Measurements from ENCODE around the gene PNLDC1.
"Not testable (repeated sequence)": the region's sequence is repeated elsewhere in the genome, so short reads cannot be mapped to it uniquely, and the experiment has no call there.

Gene PNLDC1

GRCh38 chr6:159788276-159788675 is 11.8 kb upstream of the PNLDC1 start:
- DNase-seq (ENCODE audit: low read depth): no peak

- DNase-seq (ENCODE audit: low read depth): peak; percentile 13
These were observed 11.2 kb upstream of the PNLDC1 start for GRCh38 chr6:159788753-159789376.

- peak; percentile 96 for DNase-seq (ENCODE audit: low read depth)
These were observed 10.5 kb upstream of the PNLDC1 start, which contains the start of gene TCP1 for GRCh38 chr6:159789377-159790148. Gene TCP1 (minus strand): TSS chr6:159789602. CDS start chr6:159789468, 134 bp downstream.

- peak; percentile 47 for DNase-seq (ENCODE audit: low read depth)
These were observed 9.7 kb upstream of the PNLDC1 start, which contains the start of gene MRPL18 for GRCh38 chr6:159790149-159790955. Gene MRPL18 (plus strand): TSS chr6:159790467. CDS start chr6:159790588, 121 bp downstream.

- no peak for DNase-seq (ENCODE audit: low read depth)
These were observed 9.0 kb upstream of the PNLDC1 start for GRCh38 chr6:159790956-159791598.

- not testable (repeated sequence) for DNase-seq (ENCODE audit: low read depth)
These were observed 5.1 kb upstream of the PNLDC1 start for GRCh38 chr6:159794976-159795375.

DNA sequence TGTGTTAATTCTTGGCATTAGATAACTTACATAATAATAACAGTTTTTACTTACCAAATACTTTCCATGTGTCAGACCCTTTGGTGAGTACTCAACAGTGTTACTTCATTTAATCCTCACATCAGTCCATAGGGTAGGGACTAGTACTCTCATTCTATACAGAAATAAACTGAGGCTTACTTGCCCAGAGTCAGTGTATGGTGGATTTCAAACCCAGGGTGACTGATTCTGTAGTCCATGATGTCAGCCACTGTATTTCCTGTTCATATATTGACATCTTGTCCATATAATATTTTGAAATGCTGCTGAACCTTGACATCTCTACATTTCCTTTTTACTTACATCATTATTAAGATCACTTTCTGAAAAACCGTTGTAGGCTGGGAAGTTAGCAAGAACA is 2.5 kb upstream of the PNLDC1 start:
- DNase-seq (ENCODE audit: low read depth): no peak

DNA sequence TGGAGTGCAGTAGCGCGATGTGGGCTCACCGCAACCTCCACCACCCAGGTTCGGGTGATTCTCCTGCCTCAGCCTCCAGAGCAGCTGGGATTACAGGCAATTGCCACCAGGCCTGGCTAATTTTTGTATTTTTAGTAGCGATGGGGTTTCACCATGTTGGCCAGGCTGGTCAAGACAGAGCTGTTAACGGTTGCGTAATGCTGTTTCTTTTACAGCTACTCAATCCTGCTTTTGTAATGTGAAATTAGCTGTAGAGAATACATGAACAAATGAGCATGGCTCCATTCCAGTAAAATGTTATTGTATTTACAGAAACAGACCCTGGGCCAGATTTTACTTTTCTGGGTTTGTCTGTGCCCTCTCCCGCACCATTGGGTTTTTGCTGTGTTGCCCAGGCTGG is 1.9 kb downstream of the PNLDC1 start:
- DNase-seq (ENCODE audit: low read depth): no peak

DNA sequence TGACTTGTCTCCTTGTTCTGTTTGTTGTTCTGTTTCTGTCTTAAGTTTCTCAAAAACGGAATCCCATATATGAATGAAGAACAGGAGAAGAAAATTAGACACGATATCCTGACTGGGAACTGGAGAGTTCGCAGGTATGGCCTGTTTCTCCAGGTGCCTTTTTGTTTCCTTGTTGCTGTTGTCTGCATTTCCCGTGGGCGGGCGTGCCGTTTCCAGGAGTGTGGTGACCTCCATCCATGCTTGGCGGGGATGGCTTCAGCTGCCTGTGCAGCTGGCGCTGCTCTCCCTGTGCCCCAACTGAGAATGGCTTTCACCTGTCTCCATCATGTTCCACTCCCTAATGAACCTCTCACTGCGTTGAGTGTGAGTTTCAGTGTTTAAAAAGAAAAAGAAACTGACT is 4.4 kb downstream of the PNLDC1 start:
- DNase-seq (ENCODE audit: low read depth): no peak

GRCh38 chr6:159805440-159806020 is 5.5 kb downstream of the PNLDC1 start:
- no peak for DNase-seq (ENCODE audit: low read depth)

GRCh38 chr6:159806021-159806458 is 6.0 kb downstream of the PNLDC1 start:
- no peak for DNase-seq (ENCODE audit: low read depth)

GRCh38 chr6:159807150-159807858 is 7.2 kb downstream of the PNLDC1 start:
- no peak for DNase-seq (ENCODE audit: low read depth)

DNA sequence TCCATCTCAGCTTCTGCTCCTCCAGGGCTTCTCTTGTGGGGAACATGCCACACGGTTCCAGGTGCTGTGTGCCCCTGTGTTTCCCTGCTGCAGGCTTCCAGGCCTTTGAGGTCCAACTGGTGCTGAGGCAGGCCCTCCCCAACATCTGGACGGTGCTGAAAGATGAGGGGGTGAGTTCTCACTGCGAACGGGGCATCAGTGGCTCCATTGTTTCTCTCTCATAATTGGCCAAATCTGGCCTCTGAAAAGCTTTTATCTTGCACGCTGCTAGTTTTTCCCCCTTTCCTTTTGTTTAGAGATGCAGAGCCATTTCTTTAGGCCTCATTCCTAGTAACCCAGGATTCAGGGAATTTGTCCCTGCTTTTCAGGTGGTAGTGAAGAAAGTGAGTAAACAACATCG is 8.6 kb downstream of the PNLDC1 start:
- no peak for DNase-seq (ENCODE audit: low read depth)

- no peak for DNase-seq (ENCODE audit: low read depth)
These were observed 9.1 kb downstream of the PNLDC1 start for GRCh38 chr6:159809149-159809548.

DNA sequence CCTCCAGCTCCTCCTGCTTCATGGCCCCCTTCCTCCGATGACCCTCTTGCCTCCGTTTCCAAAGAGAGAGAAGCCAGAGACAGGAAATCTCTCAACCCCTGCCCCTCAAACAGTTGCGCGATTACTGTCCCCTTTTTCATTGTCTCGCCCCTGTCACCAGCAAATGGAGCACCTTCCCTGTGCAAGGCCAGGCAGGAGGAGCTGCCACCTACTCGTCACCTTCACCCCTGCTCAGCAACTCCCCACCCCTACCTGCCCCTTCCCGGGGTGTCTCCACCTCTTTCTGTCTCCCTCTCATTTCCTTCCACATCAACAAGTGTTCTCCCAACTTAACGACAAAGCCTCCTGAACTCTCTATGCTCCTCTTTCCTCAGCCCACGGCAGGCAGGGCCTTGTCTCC is 13.7 kb downstream of the PNLDC1 start:
- no peak for DNase-seq (ENCODE audit: low read depth)

DNA sequence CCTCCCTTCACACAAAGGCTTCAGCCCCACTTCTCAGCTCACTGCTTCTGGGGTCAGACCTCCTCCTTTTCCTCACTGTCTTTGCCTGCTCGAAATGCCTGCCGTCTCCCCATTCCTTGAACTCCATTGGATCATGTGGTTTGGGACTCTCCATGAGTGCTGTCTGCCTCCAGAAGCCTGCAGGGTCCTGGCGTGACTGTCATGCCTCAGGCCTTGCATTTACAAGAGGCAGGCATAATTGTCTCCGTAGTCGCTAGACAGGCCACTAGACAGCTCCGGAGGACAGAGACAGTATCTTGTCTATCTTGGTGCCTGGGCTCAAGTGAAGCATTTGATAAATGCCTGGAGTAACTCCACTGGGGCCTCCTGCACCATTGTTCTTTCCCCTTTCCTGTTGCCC is 15.3 kb downstream of the PNLDC1 start:
- no peak for DNase-seq (ENCODE audit: low read depth)

DNA sequence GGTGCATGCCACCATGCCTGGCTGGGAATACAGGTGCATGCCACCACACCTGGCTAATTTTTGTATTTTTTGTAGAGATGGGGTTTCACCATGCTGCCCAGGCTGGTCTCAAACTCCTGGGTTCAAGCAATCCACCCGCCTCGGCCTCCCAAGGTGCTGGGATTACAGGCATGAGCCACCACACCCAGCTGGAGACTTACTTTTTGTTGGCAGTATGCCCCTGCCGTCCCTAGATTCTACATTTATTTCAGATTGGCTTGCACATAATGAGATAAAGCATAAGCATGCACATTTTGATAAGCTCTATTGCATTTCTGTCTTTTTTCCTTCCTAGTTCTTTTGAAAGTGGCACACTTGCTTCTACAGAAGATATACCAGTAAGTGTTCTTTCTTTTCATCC is 16.7 kb downstream of the PNLDC1 start:
- not testable (repeated sequence) for DNase-seq (ENCODE audit: low read depth)

- no peak for DNase-seq (ENCODE audit: low read depth)
These were observed 18.1 kb downstream of the PNLDC1 start for GRCh38 chr6:159817951-159818739.

- DNase-seq (ENCODE audit: low read depth): no peak
These were observed 19.0 kb downstream of the PNLDC1 start for GRCh38 chr6:159819098-159819497.

DNA sequence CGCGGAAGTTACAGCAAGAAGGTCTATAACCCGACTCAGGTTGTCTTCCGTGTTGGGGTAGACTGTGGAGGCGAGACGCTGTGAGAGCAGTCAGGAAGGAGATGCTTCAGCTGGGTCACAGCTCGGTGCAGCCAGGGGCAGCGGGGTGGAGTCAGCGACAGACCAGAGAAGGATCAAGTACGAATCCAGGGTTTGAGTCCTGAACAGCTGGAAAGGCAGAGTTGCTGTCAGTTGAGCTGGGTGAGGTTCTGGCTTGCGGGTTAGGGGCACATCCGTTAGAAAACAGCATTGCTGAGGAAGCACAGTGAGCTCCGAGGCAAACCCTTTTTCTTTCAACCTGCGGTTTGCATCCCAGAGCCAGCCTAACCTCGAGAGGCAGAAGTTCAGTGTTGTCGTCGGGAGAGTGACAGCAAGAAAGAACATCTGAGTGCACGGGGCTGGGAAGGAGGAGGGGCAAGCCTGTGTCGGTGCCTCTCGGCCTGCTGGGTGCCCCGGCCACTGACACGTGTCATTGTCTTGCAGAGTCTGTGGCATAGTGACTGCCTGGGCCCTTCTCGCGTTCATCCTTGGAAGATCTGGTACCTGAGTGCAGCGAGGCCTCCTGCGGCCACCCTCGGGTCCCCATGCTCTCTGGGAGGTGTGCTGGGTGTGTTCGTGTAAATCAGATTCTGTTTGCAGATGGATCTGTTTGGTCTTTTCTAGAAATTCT is 20.0 kb downstream of the PNLDC1 start:
- no peak for DNase-seq (ENCODE audit: low read depth)

Measured in stimulated activated CD8-positive, alpha-beta memory T cell treated with anti-CD3 and anti-CD28 coated beads, Interleukin-15, amount 100 ng/mL, for 24 hours (primary cell).